ENCODE measurements around the gene MEI4. TPM values are rescaled to one million over a fixed set of nuclear protein-coding genes. Genes with fewer than 3 reads are reported as not detected.

Gene MEI4
- total and polyA plus RNA-seq, 2 of the 13 experiments (the other 11 are each of a cell fraction or from before 2014, with no cell fraction given), result not detected

DNA sequence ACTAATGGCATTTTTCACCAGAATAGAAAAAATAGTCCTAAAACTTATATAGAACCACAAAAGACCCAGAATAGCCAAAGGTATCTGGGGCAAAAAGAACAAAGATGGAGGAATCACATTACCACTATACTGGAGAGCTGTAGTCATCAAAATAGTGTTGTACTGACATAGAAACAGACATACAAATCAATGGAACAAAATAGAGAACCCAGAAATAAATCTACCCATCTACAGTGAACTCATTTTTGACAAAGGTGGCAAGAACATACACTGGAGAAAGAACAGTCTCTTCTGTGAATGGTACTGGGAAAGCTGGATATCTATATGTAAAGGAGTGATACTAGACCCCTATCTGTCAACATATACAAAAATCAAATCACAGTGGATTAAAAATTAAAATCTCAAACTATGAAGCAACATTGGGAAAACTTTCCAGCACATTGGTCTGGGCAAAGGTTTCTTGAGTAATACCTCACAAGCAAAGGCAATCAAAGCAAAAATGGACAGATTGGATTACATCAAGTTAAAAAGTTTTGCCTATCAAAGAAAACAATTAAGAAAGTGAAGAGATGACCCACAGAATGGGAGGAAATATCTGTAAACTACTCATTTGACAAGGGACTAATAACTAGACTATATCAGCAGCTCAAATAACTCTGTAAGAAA is 120.5 kb downstream of the MEI4 start:
- FAIRE-seq (no peak), ATAC-seq (no peak), DNase-seq (ENCODE audit: low spot score) (no peak)
- ChIA-PET CTCF (ENCODE audit: low intra/inter-chr PET ratio, low total read pairs) (no interaction called here), POLR2A (no interaction called here)
- no peak overlapping the region for H3K4me2 ChIP-seq (ENCODE audit: low read depth, low read length)
- no peaks in the 10 kb centered on the region for H3K36me3 ChIP-seq (replicated peaks in 1 of 2; ENCODE audit: control insufficient read depth in 1 of 2, insufficient read depth in 2 of 2, low read length in 2 of 2)
- no peaks in the 10 kb centered on the region for H3K79me2 ChIP-seq (ENCODE audit: insufficient read depth, low read length)
- intact Hi-C loops (cut with micrococcal nuclease; ENCODE audit: unreplicated experiment), result no loop called here
- no peak overlapping the region for H3K27ac ChIP-seq (ENCODE audit: extremely low read length, insufficient read depth, low read length)
- no peaks in the 10 kb centered on the region for H4K20me1 ChIP-seq (ENCODE audit: insufficient read depth, low read length)
- no peak overlapping the region for H3K4me3 ChIP-seq (replicated peaks in 1 of 3; ENCODE audit: insufficient read depth in 1 of 3, low read depth in 2 of 3, low read length in 3 of 3)
- in situ Hi-C loops (cut with HindIII; ENCODE audit: extremely low pct_ligation_motif_present, low pct_unique_long_range_greater_than_20kb), result no loop called here
- no peaks in the 10 kb centered on the region for H3K27me3 ChIP-seq (ENCODE audit: control insufficient read depth in 1 of 2, insufficient read depth in 2 of 2, low read length in 2 of 2)
- H3K9ac ChIP-seq (ENCODE audit: insufficient read depth, low read depth, low read length), result no peak overlapping the region
- TF ChIP-seq SETDB1 (CRISPR knock-in tag; IDR thresholded peaks at IDR 0.05; ENCODE audit: borderline replicate concordance) (no peak), ZNF652 (CRISPR knock-in tag; IDR thresholded peaks at IDR 0.05; ENCODE audit: borderline replicate concordance, low read depth) (no peak), DPF2 (CRISPR knock-in tag; IDR thresholded peaks at IDR 0.05; ENCODE audit: borderline replicate concordance, low read depth) (no peak), SOX13 (IDR thresholded peaks at IDR 0.05) (no peak), SOX13 (CRISPR knock-in tag; conservative IDR thresholded peaks at IDR 0.05 in 1 of 2, IDR thresholded peaks at IDR 0.05 in 1 of 2) (no peak), ZNF547 (CRISPR knock-in tag; IDR thresholded peaks at IDR 0.05) (no peak)
- TF ChIP-seq, protein P1, sequence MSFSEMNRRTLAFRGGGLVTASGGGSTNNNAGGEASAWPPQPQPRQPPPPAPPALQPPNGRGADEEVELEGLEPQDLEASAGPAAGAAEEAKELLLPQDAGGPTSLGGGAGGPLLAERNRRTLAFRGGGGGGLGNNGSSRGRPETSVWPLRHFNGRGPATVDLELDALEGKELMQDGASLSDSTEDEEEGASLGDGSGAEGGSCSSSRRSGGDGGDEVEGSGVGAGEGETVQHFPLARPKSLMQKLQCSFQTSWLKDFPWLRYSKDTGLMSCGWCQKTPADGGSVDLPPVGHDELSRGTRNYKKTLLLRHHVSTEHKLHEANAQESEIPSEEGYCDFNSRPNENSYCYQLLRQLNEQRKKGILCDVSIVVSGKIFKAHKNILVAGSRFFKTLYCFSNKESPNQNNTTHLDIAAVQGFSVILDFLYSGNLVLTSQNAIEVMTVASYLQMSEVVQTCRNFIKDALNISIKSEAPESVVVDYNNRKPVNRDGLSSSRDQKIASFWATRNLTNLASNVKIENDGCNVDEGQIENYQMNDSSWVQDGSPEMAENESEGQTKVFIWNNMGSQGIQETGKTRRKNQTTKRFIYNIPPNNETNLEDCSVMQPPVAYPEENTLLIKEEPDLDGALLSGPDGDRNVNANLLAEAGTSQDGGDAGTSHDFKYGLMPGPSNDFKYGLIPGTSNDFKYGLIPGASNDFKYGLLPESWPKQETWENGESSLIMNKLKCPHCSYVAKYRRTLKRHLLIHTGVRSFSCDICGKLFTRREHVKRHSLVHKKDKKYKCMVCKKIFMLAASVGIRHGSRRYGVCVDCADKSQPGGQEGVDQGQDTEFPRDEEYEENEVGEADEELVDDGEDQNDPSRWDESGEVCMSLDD (CRISPR knock-in tag; IDR thresholded peaks at IDR 0.05; ENCODE audit: borderline replicate concordance), result no peak
- TF ChIP-seq, protein P2, sequence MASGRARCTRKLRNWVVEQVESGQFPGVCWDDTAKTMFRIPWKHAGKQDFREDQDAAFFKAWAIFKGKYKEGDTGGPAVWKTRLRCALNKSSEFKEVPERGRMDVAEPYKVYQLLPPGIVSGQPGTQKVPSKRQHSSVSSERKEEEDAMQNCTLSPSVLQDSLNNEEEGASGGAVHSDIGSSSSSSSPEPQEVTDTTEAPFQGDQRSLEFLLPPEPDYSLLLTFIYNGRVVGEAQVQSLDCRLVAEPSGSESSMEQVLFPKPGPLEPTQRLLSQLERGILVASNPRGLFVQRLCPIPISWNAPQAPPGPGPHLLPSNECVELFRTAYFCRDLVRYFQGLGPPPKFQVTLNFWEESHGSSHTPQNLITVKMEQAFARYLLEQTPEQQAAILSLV (CRISPR knock-in tag; IDR thresholded peaks at IDR 0.05; ENCODE audit: borderline replicate concordance), result no peak
- TF ChIP-seq, protein P3, sequence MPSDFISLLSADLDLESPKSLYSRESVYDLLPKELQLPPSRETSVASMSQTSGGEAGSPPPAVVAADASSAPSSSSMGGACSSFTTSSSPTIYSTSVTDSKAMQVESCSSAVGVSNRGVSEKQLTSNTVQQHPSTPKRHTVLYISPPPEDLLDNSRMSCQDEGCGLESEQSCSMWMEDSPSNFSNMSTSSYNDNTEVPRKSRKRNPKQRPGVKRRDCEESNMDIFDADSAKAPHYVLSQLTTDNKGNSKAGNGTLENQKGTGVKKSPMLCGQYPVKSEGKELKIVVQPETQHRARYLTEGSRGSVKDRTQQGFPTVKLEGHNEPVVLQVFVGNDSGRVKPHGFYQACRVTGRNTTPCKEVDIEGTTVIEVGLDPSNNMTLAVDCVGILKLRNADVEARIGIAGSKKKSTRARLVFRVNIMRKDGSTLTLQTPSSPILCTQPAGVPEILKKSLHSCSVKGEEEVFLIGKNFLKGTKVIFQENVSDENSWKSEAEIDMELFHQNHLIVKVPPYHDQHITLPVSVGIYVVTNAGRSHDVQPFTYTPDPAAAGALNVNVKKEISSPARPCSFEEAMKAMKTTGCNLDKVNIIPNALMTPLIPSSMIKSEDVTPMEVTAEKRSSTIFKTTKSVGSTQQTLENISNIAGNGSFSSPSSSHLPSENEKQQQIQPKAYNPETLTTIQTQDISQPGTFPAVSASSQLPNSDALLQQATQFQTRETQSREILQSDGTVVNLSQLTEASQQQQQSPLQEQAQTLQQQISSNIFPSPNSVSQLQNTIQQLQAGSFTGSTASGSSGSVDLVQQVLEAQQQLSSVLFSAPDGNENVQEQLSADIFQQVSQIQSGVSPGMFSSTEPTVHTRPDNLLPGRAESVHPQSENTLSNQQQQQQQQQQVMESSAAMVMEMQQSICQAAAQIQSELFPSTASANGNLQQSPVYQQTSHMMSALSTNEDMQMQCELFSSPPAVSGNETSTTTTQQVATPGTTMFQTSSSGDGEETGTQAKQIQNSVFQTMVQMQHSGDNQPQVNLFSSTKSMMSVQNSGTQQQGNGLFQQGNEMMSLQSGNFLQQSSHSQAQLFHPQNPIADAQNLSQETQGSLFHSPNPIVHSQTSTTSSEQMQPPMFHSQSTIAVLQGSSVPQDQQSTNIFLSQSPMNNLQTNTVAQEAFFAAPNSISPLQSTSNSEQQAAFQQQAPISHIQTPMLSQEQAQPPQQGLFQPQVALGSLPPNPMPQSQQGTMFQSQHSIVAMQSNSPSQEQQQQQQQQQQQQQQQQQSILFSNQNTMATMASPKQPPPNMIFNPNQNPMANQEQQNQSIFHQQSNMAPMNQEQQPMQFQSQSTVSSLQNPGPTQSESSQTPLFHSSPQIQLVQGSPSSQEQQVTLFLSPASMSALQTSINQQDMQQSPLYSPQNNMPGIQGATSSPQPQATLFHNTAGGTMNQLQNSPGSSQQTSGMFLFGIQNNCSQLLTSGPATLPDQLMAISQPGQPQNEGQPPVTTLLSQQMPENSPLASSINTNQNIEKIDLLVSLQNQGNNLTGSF (CRISPR knock-in tag; IDR thresholded peaks at IDR 0.05), result no peak
- TF ChIP-seq, protein P4, sequence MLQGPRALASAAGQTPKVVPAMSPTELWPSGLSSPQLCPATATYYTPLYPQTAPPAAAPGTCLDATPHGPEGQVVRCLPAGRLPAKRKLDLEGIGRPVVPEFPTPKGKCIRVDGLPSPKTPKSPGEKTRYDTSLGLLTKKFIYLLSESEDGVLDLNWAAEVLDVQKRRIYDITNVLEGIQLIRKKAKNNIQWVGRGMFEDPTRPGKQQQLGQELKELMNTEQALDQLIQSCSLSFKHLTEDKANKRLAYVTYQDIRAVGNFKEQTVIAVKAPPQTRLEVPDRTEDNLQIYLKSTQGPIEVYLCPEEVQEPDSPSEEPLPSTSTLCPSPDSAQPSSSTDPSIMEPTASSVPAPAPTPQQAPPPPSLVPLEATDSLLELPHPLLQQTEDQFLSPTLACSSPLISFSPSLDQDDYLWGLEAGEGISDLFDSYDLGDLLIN (CRISPR knock-in tag; IDR thresholded peaks at IDR 0.05; ENCODE audit: borderline replicate concordance), result no peak
- no TSS peak for BruUV-seq (replicated peaks)
- H2AFZ ChIP-seq (ENCODE audit: low read length), result no peak overlapping the region
- no peaks in the 10 kb centered on the region for H3K9me3 ChIP-seq (ENCODE audit: low read length)
- H3K4me1 ChIP-seq (ENCODE audit: insufficient read depth, low read length), result no peaks in the 10 kb centered on the region

Data from HepG2 (cell line).